Measurements from ENCODE around the gene PLCG2. TPM values are rescaled to one million over a fixed set of nuclear protein-coding genes. Genes with fewer than 3 reads are reported as not detected.
"Not testable (repeated sequence)": the region's sequence is repeated elsewhere in the genome, so short reads cannot be mapped to it uniquely, and the experiment has no call there.

Gene PLCG2
- total RNA-seq, 1 donor = 31.9 TPM

DNA sequence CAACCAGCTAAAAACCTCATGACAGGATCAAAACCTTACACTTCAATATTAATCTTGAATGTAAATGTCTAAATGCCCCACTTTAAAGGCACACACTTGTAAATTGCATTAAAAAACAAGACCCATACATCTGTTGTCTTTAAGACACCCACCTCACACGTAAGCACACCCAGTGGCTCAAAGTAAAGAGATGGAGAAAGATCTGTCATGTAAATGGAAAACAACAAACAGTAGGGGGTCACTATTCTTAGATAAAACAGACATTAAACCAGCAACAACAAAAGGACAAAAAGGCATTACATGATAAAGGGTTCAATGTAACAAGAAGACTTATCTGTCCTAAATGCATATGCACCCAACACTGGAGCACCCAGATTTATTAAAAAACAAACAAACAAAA is 196.5 kb downstream of the PLCG2 start:
- Histone ChIP-seq H3K9me3 (ENCODE audit: low read depth, low read length) (peaks cover 18% of the 10 kb centered on the region), H3K27me3 (ENCODE audit: insufficient read depth, low read length) (no peaks in the 10 kb centered on the region), H3K4me1 (ENCODE audit: insufficient read depth, low read length) (no peaks in the 10 kb centered on the region), H3K4me3 (ENCODE audit: low read length) (no peak overlapping the region)

DNA sequence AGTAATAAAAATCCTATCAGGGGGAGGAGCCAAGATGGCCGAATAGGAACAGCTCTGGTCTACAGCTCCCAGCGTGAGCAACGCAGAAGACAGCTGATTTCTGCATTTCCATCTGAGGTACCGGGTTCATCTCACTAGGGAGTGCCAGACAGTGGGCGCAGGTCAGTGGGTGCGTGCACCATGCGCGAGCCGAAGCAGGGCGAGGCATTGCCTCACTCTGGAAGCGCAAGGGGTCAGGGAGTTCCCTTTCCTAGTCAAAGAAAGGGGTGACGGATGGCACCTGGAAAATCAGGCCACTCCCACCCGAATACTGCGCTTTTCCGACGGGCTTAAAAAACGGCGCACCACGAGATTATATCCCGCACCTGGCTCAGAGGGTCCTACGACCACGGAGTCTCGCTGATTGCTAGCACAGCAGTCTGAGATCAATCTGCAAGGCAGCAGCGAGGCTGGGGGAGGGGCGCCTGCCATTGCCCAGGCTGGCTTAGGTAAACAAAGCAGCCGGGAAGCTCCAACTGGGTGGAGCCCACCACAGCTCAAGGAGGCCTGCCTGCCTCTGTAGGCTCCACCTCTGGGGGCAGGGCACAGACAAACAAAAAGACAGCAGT is 198.3 kb downstream of the PLCG2 start:
- H3K9me3 ChIP-seq (ENCODE audit: low read depth, low read length); H3K4me3 ChIP-seq (ENCODE audit: low read length); H3K4me1 ChIP-seq (ENCODE audit: insufficient read depth, low read length); H3K27me3 ChIP-seq (ENCODE audit: insufficient read depth, low read length): not testable (repeated sequence)

DNA sequence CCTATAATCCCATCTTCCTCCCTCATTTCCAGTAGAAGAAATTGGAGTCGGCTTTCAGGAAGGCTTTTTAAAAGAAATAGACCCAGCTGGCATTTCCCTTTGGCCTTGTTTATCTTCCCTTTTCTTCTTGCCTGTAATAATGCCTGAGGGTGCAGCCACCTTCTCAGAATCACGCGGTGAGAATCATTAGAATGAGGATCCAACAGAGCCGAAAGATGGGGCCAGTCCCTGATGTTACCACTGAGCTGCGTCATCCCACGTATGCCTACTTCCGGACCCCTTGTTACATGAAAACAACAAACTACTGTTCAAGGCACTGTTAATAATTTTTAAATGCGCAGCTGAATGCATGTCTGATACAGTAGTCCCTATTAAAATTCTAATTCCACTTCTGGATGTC is 208.0 kb downstream of the PLCG2 start:
- Histone ChIP-seq H3K27me3 (ENCODE audit: insufficient read depth, low read length) (no peaks in the 10 kb centered on the region), H3K4me1 (ENCODE audit: insufficient read depth, low read length) (no peaks in the 10 kb centered on the region), H3K4me3 (ENCODE audit: low read length) (no peak overlapping the region), H3K9me3 (ENCODE audit: low read depth, low read length) (no peaks in the 10 kb centered on the region)

DNA sequence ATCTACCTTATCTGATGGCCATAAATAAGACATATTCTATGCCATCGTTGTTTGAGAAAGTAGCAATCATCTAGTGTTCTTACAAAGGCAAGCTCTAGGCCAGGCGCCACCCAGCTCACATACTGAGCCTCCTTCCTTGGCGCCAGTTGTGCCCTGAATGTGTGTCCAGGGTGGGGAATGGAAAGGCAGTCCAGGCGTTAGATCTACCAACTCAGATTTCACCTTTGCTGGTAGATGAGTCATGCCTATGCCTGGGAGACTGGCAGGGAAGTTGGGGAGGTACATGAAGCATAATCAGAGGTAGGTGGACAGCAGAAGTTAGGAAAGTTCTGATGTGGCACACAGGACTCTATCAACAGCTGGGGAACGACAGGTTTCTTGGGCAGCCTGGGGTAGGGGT is 208.6 kb downstream of the PLCG2 start:
- H3K9me3 ChIP-seq (ENCODE audit: low read depth, low read length) = no peaks in the 10 kb centered on the region
- no peaks in the 10 kb centered on the region for H3K4me1 ChIP-seq (ENCODE audit: insufficient read depth, low read length)
- no peaks in the 10 kb centered on the region for H3K27me3 ChIP-seq (ENCODE audit: insufficient read depth, low read length)
- H3K4me3 ChIP-seq (ENCODE audit: low read length) = no peak overlapping the region

DNA sequence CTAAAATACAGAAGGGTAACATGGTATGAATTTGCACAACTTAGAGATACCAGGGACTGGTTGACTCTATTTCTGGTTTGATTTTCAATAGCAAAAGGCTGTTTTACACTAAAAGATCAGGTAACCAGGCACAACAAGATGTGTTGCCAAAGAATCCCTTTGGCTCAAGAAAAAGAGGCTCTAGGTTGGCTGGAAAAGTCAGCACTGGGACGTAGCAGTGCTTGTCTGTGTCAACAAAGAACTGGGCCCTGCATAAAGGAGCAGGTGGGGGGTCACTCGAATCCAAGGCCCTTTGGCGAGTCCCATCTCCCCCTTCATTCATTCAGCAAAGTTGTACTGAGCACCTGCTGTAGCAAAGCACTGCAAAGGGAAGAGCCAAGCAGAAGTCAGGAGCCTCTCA is 213.8 kb downstream of the PLCG2 start:
- Histone ChIP-seq H3K4me1 (ENCODE audit: insufficient read depth, low read length) (no peaks in the 10 kb centered on the region), H3K4me3 (ENCODE audit: low read length) (no peak overlapping the region), H3K9me3 (ENCODE audit: low read depth, low read length) (no peaks in the 10 kb centered on the region), H3K27me3 (ENCODE audit: insufficient read depth, low read length) (no peaks in the 10 kb centered on the region)

DNA sequence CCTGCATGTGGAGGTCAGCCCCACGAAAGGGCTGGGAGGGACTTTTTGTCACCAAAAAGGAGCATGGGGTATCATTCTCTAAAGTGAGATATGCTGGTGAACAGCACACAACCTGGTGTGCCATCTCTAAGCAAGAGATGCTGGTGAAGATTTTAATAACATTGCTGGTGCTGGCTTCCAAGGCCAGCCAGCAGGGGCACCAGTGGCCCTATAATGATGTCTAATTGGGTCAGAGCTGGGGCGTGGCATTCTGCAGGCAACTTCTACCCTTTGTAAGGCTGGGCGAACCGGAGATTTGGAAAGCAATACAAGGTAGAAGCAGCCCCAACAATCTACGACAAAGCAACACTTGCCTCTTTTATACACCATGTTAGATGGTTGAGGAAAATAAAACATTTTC is 215.4 kb downstream of the PLCG2 start:
- no peak overlapping the region for H3K4me3 ChIP-seq (ENCODE audit: low read length)
- H3K9me3 ChIP-seq (ENCODE audit: low read depth, low read length) = no peaks in the 10 kb centered on the region
- no peaks in the 10 kb centered on the region for H3K4me1 ChIP-seq (ENCODE audit: insufficient read depth, low read length)
- no peaks in the 10 kb centered on the region for H3K27me3 ChIP-seq (ENCODE audit: insufficient read depth, low read length)

DNA sequence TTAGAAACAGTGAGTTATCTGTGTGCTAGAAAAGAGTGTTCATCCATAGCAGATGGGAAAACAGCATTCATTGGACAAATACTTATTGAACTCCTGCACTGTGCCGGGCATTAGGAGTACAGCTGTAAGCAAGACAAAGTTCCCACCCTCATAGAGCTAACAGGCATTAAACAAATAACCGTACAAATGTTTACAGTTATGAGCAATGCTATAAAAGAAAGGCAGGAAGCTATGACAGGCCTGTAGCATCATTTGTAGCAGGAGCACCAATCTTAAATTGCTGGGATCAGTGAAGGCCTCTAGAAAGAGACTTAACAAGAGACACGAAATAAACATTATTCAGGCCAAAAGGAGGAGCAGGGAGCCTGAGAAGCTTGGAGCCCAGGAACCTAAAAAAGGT is 216.6 kb downstream of the PLCG2 start:
- Histone ChIP-seq H3K9me3 (ENCODE audit: low read depth, low read length) (no peaks in the 10 kb centered on the region), H3K27me3 (ENCODE audit: insufficient read depth, low read length) (no peaks in the 10 kb centered on the region), H3K4me1 (ENCODE audit: insufficient read depth, low read length) (no peaks in the 10 kb centered on the region), H3K4me3 (ENCODE audit: low read length) (no peak overlapping the region)

DNA sequence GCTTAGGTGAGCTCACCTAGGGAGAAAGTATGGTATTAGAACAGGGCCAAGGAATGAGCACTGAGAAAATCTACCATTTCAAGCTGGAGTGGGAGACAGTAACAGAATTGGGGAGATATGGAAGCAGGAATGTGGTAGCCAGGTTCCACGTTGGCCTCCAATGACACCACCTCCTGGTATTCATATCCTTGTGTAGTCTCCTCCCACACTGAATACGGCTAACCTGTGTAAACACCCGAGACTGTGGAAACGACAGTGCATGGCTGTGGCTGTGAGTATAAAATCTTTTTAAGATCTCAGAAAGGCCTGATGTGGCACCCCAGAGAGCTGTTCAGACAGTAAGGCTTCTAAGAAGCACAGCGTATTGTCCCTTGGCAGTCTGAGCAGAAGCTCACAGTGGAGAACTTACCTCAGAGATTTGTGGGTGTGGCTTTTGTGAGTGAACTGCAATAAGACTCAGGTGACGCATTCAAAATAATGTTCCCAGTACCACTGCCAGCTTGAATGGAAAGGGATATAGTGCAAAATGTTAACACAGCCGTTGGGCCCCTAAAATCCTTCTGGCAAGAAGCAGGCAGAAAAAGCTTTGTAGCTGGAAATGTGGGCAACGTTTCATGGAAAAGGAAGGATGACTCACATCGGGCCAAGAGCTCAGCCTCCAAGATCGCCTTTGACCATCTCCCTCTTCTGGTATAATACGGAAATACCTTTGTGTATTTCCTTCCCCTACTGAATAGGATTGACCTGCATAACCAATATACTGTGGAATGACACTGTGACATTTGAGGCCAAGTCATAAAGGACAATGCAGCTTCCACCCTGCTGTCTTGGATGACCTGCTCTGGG is 217.8 kb downstream of the PLCG2 start:
- no peak overlapping the region for H3K4me3 ChIP-seq (ENCODE audit: low read length)
- H3K27me3 ChIP-seq (ENCODE audit: insufficient read depth, low read length) = no peaks in the 10 kb centered on the region
- H3K9me3 ChIP-seq (ENCODE audit: low read depth, low read length) = no peaks in the 10 kb centered on the region
- H3K4me1 ChIP-seq (ENCODE audit: insufficient read depth, low read length) = no peaks in the 10 kb centered on the region

DNA sequence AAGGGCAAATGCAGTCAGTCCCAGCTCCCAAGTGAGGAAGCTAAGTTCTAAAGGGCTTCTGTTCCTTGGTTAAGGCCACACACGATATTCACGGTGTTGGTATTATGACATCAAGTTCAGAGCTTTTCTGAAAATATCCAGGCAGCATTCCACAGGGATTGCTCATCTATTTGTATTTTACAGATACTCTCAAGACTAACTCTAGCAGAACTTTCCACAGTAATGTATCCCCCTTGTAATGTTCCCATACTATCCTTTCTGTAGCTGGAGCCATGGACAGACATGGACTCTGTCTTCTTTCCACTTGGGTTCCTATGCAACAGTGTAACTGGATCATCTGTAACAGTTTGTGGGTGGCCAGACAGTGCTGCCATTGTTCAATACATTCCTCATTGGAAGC is 218.6 kb downstream of the PLCG2 start:
- Histone ChIP-seq H3K4me1 (ENCODE audit: insufficient read depth, low read length) (no peaks in the 10 kb centered on the region), H3K27me3 (ENCODE audit: insufficient read depth, low read length) (no peaks in the 10 kb centered on the region), H3K9me3 (ENCODE audit: low read depth, low read length) (no peaks in the 10 kb centered on the region), H3K4me3 (ENCODE audit: low read length) (no peak overlapping the region)

DNA sequence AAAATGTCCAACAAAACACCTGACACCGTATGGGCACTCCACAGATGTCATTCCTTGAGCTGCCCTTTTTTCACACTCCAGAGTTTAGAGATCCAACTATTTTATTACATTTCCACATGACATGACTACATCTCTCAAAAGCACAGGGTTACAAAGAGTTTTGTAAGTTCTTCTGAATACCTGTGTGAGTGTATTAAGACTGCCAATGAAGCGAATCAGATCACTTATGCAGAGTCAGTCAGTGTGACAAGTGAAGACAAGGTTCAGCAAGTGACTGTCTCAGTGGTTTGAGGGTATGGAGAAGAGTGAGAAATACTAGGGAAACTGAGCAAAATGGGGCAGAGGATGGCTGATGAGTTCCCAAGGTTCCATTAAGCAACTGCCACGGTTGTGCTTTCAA is 223.7 kb downstream of the PLCG2 start:
- H3K27me3 ChIP-seq (ENCODE audit: insufficient read depth, low read length) = no peaks in the 10 kb centered on the region
- H3K4me3 ChIP-seq (ENCODE audit: low read length) = no peak overlapping the region
- no peaks in the 10 kb centered on the region for H3K9me3 ChIP-seq (ENCODE audit: low read depth, low read length)
- no peaks in the 10 kb centered on the region for H3K4me1 ChIP-seq (ENCODE audit: insufficient read depth, low read length)

DNA sequence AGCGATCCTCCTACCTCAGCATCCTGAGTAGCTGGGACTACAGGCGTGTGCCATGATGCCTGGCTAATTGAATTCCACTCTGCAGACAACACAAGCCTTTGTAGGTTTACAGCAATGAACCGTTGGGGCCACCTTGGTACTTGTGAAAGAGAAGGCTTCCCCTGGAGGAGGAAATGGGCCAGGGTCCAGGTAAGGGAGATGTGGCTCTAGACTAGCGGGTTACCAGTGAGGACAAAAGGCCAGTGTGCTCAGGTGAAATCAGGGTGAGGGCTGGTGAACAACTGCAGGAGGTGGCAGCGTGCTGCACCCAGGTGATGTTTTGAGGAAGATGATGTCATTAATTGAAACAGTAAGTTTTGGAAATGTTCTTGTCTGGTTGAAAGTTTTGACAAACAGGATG is 225.5 kb downstream of the PLCG2 start:
- Histone ChIP-seq H3K27me3 (ENCODE audit: insufficient read depth, low read length) (no peaks in the 10 kb centered on the region), H3K9me3 (ENCODE audit: low read depth, low read length) (no peaks in the 10 kb centered on the region), H3K4me3 (ENCODE audit: low read length) (no peak overlapping the region), H3K4me1 (ENCODE audit: insufficient read depth, low read length) (no peaks in the 10 kb centered on the region)

DNA sequence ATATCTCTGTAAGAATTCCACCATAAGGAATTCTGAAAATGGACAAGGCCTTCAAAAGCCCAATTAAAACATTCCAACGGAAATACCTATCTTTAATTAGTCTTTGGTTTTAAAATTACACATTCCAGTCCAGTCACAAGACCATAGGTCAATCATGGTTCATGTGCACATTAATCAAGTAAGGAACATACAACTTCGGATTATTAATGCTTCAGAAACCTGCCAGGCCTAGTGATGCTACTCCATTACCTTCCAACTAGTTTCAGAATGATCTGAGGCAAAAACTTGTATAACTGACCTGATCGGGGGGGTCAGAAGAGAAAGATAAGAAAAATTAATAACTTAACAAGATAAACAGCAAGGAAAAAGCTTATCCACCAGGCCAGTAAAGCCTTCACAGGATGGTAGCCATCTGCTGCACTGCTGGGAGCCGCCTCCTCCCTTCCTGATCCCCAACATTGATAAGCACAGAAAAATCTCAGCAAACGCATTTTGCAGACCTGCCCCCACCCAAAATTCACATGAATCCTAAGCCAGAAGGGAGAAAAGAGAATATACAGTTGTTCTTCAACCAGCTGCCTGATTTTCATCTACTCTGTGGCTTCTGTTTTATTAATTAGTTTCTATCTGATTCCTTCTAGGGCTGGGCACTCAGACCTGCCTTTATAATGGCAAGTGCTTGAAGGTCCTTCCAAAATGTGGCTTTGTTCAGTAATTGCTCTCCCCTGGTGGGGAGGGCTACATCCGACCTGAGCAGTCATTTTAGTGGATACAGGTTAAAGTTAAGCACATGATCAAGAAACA is 226.1 kb downstream of the PLCG2 start:
- Histone ChIP-seq H3K4me1 (ENCODE audit: insufficient read depth, low read length) (no peaks in the 10 kb centered on the region), H3K27me3 (ENCODE audit: insufficient read depth, low read length) (no peaks in the 10 kb centered on the region), H3K4me3 (ENCODE audit: low read length) (no peak overlapping the region), H3K9me3 (ENCODE audit: low read depth, low read length) (no peaks in the 10 kb centered on the region)

DNA sequence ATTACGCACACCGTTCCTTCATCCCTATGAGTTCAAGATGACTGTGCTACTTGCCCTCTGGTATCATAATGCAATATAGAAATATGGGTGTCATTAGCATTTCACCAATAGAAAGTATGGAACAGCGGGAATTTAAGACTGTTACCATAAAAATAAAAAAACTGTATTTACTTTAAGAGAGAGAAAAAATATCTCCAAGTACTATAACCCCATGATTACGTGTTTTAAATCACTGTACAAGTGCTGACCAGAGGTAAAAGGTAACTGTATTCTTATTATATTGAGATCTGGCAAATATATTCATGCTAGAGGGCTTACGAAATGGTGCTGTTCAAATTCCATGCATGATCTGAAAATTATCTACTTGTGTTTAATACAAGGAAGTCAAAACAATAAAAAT is 226.9 kb downstream of the PLCG2 start:
- no peaks in the 10 kb centered on the region for H3K27me3 ChIP-seq (ENCODE audit: insufficient read depth, low read length)

DNA sequence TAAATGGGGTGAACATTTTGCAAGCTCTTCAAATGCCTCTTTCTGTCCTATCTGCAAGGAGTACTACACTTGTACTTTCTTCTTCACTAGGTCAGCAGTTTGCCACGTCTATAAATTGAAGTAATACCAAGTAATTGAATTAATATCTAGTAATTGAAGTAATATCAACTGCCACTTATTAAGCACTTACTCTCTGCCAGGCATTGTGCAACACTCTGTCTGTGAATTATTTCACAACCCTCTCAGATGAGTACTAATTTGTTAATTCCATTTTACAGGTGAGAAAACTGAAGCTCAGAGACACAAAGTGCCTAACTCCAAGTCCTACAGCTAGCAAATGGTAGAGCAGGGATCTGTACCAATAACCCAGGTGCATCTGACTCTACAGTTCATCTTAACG is 228.1 kb downstream of the PLCG2 start:
- Histone ChIP-seq H3K4me1 (ENCODE audit: insufficient read depth, low read length) (peaks cover 10% of the 10 kb centered on the region), H3K9me3 (ENCODE audit: low read depth, low read length) (no peaks in the 10 kb centered on the region), H3K27me3 (ENCODE audit: insufficient read depth, low read length) (no peaks in the 10 kb centered on the region), H3K4me3 (ENCODE audit: low read length) (no peak overlapping the region)

More for the DNA sequence above, 226.9 kb downstream of the PLCG2 start:
- Histone ChIP-seq H3K9me3 (ENCODE audit: low read depth, low read length) (no peaks in the 10 kb centered on the region), H3K4me3 (ENCODE audit: low read length) (no peak overlapping the region), H3K4me1 (ENCODE audit: insufficient read depth, low read length) (peaks cover 6% of the 10 kb centered on the region)

DNA sequence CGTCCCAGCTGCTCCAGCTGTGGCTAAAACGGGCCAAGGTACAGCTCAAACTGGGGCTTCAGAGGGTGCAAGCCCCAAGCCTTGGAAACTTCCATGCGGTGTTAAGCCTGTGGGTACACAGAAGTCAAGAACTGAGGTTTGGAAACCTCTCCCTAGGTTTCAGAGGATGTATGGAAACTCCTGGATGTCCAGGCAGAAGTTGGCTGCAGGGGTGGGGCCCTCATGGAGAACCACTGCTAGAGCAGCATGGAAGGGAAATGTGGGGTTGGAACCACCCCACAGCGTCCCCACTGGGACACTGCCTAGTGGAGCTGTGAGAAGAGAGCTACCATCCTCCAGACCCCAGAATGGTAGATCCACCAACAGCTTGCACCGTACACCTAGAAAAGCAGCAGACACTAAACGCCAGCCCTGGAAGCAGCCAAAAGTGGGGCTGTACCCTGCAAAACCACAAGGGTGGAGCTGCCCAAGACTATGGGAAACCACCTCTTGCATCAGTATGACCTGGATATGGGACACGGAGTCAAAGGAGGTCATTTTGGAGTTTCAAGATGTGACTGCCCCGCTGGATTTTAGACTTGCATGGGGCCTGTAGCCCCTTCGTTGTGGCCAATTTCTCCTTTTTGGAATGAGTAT is 230.0 kb downstream of the PLCG2 start:
- H3K4me3 ChIP-seq (ENCODE audit: low read length) = no peak overlapping the region
- peaks cover 10% of the 10 kb centered on the region for H3K4me1 ChIP-seq (ENCODE audit: insufficient read depth, low read length)
- H3K27me3 ChIP-seq (ENCODE audit: insufficient read depth, low read length) = peaks cover 4% of the 10 kb centered on the region
- H3K9me3 ChIP-seq (ENCODE audit: low read depth, low read length) = no peaks in the 10 kb centered on the region
